HG02852 (cell line): ENCODE data around the gene CD226.
"Not testable (repeated sequence)": the region's sequence is repeated elsewhere in the genome, so short reads cannot be mapped to it uniquely, and the experiment has no call there.

Source experiments
- ATAC-seq: cut with Tn5 transposase; IDR thresholded peaks from one replicate; pipeline ENCODE4 v1.9.1; 2021; ENCODE audit warnings: mild to moderate bottlenecking, moderate library complexity; ENCODE audit not compliant: unreplicated experiment

CD226 gene

DNA sequence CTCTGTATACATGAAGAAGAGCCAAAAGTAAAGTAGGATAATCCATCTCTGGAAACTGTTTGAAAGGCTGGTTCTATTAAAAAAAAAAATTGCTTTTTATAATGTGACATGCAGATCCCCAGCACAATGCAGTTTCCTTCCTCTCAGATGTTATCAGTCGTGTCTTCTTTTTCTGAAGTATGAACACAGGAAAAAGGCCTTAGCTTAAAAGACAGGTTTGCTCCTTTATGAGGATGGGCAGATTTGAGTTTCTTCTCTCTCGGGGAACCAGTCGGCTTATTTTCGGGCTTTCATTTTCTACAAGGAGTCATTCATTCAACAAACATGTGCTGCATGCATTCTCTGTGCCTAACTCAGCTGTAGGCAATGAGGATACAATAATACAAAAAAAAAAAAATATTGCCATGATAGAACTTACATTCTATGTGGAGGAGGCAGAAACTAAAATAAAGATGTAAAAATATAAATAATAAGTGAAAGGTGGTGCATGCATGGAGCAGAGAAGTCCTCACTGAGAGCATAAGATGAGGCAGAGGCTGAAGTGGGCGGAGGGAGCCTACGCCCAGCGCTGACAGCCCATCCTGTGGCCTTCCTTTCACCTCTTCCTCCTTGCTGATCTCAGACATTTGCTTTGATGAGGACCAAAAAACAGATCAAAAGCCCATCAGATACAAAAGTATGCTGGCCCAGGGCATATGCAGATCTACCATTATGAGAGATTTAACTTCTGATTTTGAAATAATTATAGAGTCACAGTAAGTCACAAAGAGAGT, at the start of gene CD226:
CD226 (minus strand) TSS at position 513 of the 773 bp plus-strand sequence; CDS start at position 46, 467 bp downstream.
- peak; percentile 40 for ATAC-seq

DNA sequence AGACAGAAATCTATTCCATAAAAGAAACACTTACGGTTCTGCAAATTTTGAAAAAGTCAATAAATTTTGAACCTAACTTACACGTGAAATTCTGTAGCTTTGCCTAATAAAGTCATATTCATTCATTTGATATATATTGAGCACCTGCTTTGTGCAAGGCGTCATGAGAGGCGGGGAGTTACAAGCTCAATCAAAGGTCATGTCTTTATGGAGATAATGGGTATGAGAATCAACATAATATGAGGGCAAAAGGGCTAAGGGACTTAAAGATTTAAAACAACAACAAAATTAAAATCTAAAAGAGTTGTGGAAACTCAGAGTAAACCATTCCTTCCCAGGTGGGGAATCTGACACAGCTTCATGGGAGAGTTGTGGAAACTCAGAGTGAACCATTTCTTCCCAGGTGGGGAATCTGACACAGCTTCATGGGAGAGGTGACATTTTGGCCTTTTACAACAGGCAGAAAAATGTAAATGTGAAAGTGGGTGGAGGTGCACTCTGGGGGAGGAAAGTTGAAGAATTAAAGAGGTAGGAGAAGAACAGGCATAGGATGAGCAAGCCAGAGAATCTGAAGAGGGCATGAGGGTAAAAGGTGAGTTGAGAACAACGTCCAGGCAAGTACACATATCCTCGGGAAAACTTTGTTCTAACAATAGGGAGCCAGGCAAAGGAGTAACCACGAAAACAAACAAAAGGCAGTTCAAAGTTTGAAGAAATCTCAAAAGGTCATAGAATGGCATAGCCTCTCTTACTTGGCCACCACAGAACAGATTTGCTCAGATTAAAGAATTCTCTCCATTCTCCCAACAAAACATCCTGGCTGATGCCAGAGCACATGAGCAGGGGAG, 49.5 kb upstream of the CD226 start:
- no peak for ATAC-seq

DNA sequence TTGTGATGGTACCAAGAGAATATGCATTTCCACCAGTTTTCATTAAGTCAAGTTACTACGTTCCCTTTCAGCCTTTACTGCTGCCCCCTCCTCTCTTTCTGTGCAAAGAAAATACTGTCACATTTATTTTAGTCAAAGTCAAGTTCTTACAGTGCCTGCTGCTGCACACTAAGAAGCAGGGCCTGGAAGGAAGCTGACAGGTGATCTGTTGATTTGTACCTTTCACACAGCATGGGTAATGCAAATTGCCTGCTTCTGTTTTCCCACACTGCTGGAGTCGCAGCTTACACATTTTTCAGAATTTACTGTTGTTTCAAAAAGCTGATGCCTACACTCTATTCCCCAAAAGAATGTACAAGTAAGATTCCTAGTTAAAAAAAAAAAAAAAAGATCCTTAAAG, 48.7 kb upstream of the CD226 start:
- no peak for ATAC-seq

DNA sequence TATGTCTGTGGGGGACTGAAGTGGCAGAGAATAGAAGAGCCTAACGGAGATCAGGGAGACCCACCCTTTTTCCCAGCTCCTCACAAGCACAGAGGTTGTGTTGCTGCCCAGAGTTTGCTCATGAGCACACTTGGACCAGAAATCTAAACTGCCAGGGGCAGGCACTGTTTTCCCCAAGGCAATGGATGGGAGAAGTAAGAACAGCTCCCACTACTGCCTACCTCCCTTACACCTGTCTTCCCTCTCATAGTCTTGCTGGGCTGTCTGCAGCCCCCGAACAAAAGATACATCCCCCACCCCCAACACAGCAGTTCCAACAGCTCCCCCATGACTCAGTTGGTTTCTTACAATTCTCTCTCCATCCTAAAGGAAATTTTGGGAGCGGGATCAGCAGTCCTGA, 48.1 kb upstream of the CD226 start:
- ATAC-seq = no peak

DNA sequence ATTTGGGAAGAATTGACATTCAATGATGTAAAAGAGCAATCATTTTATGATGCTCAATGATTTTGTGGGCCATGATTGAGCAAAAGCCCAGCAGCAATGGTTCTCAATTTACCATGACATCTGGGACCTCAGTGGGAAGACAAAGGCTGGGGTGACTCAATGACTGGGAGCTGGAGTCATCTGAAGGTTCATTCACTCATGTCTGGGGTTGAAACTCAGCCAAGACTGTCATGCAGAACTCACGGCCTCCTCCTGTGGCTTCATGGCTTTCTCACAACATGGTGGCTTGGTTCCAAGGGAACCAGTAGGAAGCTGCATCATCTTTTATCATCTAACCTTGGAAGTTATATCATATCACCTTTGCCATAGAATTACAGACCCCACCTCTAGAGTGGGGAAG, 45.1 kb upstream of the CD226 start:
- no peak for ATAC-seq

DNA sequence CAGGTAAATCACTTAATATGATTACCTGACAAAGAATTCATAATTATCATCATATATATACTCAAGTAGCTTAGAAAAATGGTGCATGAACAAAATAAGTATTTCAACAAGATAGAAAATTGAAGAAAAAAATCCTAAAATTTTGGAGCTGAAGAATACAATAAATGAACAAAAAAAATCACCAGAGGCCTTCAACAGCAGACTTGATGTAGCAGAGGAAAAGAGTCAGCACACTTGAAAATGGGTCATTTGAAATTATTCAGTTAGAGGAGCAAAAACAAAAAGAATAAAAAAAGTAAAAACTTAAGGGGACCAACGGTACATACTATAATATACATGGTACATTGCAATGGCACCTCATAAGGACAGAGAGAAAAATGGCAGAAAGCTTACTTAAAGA, 40.2 kb upstream of the CD226 start:
- no peak for ATAC-seq

DNA sequence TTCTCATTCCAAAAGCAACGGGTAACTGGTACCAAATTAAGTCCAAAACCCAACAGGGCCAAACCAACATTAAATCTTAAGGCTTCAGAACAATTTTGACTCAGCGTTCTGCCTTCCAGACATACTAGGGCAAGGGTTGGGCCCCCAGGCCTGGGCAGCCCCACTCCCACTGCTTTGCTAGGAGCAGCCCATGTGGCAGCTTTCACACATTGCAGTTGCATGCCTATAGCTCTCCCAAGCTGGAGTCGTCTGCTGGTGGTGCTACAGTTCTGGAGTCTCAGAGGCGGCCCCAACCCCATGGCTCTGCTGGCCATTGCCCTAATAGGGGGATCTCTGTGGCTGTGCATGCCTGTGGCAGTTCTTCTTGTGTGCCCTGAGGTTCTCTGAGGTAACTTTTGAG, 37.6 kb upstream of the CD226 start:
- ATAC-seq = no peak

DNA sequence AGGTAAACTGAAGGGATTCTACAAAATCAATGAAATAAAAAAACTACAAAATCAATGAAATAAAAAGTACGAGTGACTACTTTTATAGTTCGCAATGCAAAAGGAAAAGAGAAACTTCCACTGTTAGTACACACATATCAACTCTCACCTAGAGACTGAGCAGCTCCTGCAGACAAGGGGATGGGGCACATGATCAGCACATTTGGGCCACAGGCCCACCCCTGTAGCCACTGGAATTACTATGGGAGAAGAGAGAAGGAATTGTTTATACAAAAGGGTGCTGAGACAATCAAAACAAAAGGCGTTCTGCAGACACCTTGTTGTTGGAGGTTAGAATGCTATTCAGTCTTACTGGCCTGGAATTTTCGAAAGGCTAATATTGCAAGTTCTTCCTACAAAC, 34.7 kb upstream of the CD226 start:
- ATAC-seq = no peak

DNA sequence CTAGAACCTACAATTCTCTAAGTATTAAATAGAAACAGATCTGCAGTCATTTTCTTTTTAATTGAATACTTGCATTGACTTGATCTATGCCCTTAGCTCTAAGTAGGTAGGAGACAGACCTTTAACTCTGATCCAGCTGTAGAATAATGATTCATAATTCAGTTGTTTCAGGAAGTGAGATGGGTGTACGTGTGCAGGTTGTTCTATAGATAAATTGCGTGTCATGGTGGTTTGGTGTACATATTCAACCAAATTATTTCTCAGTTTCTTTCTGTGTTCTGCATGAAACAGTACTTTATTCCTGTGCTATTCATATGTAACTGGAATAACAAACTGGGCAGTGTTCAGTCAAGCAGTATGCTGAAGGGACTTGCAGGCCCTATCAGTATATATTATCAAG, 34.3 kb upstream of the CD226 start:
- peak; percentile 42 for ATAC-seq

DNA sequence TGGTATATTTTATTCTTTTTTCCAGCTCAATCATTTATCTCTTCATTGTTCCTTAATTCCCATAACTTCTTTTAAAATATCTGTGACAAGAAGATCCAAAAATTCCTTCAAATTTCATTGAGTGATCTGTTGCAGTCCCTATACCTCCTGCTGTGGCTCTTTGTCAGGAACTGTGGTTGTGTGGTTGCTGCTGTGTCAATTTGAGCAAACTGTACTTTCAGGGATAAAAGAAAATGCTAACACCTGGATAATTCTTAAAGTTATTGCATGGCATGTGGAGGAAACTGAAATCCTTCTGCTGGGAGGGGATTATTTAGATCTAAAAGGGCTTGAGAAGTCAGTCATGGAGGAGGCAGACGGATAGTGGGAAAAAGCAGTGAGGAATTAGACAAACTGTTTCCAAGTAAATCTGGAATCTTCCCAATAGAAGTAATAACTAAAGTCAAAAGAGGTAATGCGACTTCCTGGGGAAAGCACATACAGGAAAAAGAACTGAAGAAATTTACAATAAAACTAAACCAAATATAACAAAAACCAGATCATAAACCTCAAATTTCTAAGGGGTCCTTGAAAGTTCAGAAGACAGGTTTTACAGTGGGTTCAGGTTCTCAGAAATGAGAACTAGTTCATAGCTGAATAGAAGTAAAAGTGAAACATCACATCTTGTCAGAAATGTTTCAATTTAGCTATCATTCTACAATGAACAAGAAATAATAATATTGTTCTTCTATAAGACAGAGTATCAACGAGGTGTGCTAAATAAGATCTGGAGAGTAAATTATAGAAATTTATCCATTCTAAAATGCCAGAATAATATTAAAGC, 33.5 kb upstream of the CD226 start:
- ATAC-seq = no peak

DNA sequence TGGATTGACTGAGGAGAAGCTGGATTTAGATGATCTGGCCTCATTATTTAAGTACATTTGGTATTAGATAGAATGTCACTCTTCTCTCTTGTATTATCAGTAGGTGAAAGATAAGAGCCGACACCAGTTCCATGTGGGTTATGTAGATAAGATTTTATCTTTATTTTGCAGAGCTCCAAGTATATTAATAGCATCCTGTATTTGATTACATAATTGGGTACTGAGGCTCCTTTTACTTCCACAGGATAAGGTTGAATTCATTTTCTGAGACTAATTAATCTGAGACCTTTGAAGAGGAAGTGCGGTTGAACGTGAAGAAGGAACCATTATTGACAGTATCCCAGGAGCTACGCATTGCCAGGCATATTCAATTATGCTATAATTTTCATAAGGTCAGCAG, 32.8 kb upstream of the CD226 start:
- no peak for ATAC-seq

DNA sequence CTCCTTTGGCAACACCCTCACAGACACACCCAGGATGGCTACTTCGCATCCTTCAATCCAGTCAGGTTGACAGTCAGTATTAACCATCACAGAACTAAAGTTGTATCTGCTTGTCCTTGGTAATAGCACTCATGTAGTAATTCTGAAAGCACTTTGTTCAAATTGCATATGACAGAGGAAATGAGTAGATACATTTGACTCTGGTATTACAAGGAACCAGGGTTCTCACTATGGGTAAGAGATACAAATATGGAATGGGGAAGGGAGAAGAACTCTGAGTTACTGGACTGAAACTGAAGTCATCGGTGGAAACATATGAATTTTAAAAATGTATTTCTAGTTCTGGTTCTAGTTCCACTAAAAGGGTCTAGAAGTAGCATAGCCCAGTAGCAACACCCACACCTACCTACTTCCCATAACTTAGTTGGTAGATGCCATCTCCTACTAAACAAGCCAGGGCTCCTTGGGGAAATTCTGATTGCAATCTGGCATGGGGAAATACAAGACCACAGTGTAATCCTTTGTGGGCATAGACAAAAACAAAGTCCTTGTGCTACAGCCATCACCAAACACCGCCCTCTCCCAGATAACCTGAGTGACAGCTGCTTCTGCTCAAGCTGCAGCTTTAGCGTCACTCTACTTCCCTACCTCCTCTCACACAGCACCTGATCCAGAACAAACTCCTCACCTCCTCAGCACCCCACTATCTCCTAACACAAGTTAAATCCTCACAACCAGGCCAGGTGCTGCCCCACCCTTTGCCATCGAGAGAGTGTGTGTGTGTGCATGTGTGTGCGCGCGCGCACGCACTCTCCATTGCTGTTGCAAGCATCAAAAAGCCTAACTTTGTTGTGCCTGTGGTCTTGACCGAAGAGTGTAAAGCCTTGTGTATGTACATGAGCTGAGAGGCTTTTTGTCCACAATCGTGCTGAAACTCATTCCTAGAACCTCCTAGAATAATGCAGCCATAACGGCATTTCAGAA, 31.4 kb upstream of the CD226 start:
- peak; percentile 85 for ATAC-seq

DNA sequence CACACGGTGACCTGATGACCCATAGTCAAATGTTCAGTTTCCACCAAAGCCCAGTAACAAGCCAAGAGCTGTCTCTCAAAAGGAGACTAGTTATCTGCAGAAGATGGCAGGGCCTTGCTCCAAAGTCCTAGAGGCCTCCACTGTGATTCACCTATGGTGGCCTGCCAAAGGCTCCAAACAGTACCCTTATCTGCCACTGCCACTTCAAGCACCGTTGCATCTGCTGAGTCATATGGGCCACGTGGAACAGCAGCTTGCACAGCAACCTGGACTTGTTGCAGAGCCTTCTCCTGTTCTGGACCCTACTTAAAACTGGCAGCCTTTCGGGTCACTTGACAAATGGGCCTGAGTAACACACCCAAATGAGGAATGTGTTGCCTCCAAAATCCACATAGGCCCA, 27.6 kb upstream of the CD226 start:
- ATAC-seq = not testable (repeated sequence)

DNA sequence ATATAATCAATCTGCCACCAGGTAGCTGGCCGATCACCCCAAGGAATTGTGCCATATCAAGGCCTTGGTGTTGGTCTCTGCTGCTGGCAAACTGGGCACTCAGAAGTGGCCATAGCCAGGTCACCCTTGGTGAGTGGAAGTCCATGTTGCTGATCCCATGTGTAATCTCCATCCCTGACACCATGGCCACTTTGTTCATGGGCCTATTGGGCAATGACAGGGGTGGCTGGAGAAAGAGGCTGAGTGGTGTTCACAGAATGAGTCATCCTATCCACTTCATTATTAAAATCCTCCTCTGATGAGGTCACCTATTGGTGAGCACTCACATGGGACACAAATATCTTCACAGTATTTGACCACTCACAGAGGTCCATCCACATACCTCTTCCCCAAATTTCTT, 26.7 kb upstream of the CD226 start:
- ATAC-seq = no peak

DNA sequence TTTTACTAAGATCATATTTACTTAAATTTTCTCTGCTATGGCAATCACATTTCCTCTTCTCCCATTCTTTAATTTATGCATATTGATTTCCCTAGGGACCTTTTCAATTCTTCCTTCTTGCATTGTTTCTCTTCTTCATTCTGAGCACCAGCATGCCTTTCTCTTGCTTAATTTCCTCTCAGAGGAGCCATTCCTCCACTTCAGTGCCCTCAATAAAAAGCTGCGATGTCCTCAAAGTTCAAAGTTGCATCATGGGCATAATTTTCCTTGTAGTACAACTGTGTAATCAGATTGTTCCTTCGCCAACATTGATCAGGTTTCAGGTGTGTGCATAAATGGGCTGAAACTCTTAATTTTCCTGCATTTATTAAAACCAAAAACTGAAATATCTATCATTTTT, 21.8 kb upstream of the CD226 start:
- ATAC-seq = no peak

DNA sequence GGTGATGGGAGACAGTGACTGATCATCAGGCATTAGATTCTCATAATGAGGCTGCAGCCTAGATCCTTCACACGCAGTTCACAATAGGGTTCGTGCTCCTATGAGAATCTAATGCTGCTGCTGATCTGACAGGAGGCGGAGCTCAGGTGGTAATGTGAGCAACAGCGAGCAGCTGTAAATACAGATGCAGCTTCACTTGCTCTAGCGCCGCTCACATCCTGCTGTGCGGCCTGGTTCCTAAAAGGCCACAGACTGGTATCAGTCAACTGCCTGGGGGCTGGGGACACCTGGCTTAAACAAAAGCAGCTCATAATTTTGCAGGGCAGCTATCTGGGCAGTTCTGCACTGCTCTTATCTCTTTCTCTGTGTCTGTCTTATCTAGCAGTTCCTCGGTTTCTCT, 20.4 kb upstream of the CD226 start:
- ATAC-seq = no peak

DNA sequence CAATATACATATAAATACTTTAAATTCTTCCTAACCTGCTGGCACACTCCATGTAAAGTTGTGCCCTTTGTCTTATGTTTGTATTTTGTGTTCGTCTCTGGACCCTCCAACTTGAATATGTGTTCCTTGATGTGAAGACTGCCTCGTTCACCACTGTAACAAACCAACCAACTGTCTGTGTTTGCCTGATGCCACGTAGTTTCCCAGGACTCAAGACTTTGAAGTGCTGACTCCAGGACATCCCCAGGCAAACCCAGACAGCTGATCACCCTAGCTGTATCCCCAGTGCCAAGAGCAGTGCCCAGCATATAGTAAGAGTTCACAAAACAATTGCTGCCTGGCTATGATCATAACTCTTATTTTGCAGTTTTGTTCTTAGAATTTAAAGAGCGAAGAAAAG, 15.5 kb upstream of the CD226 start:
- no peak for ATAC-seq

DNA sequence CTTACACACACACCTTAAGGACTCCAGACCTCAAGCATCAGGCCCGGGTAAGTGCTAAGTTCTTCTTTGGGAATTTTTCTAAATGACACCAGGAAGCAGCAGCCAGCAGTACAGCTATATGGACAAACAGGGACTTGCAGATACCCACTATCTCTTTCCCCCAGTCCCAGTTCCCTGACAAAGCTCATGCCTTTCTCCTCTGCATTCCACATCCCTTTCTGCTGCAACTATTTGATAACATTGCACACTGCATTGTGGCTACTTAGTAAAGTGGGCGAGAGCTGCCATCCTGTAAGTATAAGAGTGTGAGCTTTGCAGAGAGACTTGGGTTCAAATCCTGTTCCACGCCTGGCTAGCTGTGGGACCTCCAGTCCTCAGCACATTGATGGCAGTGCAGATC, 14.0 kb upstream of the CD226 start:
- no peak for ATAC-seq

DNA sequence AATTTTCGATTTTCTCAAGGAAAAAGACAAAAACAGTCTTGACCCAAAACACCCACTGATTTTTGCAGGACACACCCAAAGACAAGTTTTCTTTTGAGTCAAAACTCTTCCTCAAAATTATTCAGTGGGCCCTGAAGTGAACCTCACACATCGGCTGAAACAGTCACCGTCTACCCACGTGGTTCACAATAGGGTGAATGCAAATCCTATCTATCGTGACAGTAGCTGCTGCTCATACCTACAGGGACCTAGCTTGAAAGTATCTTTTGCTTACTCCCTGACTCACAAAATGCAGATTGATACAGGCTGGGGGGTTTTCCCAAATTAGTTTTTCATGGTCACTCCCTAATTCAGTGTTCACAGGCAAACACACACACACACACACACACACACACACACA, 10.7 kb upstream of the CD226 start:
- ATAC-seq = peak; percentile 68

DNA sequence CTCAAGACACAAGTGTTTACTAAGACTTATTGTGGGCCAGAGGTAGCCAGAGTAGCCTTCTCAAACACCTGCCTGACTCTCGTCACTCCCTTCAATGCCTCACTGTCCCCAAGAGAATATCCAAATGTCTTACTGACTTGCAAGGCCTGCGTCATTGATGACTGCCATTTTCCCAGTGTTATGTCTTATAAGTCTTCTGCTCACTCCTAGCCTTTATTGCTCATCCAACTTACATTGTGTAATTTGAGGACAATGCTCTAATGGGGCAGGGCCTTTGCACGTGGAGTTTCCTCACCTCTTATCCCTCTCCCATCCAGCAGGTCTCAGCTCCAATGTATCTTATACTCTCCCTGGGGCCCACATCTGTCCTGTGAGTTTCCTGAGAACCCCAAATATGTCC, 10.1 kb upstream of the CD226 start:
- no peak for ATAC-seq
